Thyroid gland (tissue), 4 donors: Measurements from ENCODE around the gene NR3C1. TPM values are rescaled to one million over a fixed set of nuclear protein-coding genes. Genes with fewer than 3 reads are reported as not detected.

Experiments used
- DNase-seq, 2 donors: peaks; one replicate each; pipeline ENCODE4 v3.0.0-alpha.2; 2019
- H3K27ac ChIP-seq, 3 donors: fragments of 200-600 bp; sonication (generic); 1 replicate in 2 of 3; 2 replicates in 1 of 3; pipeline ENCODE4 v1.5.1; 2016 to 2019; ENCODE audit warnings: mild to moderate bottlenecking in 1 of 3, moderate library complexity in 1 of 3
- H3K27me3 ChIP-seq: fragments of 200-600 bp; sonication (generic); one replicate; pipeline ENCODE4 v1.5.1; 2019
- H3K36me3 ChIP-seq, 2 donors: fragments of 200-600 bp; sonication (generic); one replicate each; pipeline ENCODE4 v1.5.1; 2016 to 2019
- H3K4me1 ChIP-seq, 2 donors: fragments of 200-600 bp; sonication (generic); one replicate each; pipeline ENCODE4 v1.5.1; 2017 to 2019
- H3K4me3 ChIP-seq, 3 donors: fragments of 200-600 bp; sonication (generic); replicated peaks in 1 of 3; 1 replicate in 2 of 3; 2 replicates in 1 of 3; pipeline ENCODE4 v1.5.1; 2016; ENCODE audit warnings: mild to moderate bottlenecking in 1 of 3
- H3K9me3 ChIP-seq: fragments of 200-600 bp; sonication (generic); one replicate; pipeline ENCODE4 v1.5.1; 2017
- CTCF ChIP-seq, 6 experiments: fragments of 200-600 bp in 3 of 6; fragments of 450-650 bp in 3 of 6; sonication (generic) in 3 of 6; IDR thresholded peaks; one replicate each; pipeline ENCODE4 v1.5.1; 2016 to 2019; ENCODE audit warnings: antibody characterized with exemption in 6 of 6, mild to moderate bottlenecking in 2 of 6, inconsistent platforms in 1 of 6, moderate library complexity in 1 of 6
- POLR2A ChIP-seq, 2 donors: fragments of 450-650 bp; IDR thresholded peaks; one replicate each; pipeline ENCODE4 v1.6.1; 2017; ENCODE audit warnings: antibody characterized with exemption in 2 of 2, mild to moderate bottlenecking in 2 of 2, moderate library complexity in 1 of 2
- WGBS, 2 donors: methylation state at CpG; one replicate each; pipeline ENCODE4 v1.1.5; 2017; 5-methylcytosine and 5-hydroxymethylcytosine counted together
- intact Hi-C: fragments of 100-400 bp; cut with DNase I; formaldehyde crosslinking; loops from one replicate; pipeline ENCODE4 v1.15.1; 2023
- total RNA-seq, 4 donors: library from RNA; depleted of rRNA; stranded (reverse); fragments of >200 nt; gene quantifications; one replicate each; pipeline ENCODE4 v1.2.3, GENCODE V29; 2016

NR3C1 gene
- total RNA-seq, 4 donors from 2014 or later, result 59.4 to 67.7 (median 65.3) TPM

GRCh38 chr5:143445776-143446175 lies 42.3 kb upstream of the NR3C1 start:
- Histone ChIP-seq H3K36me3 (no peaks in the 10 kb centered on the region), H3K9me3 (no peaks in the 10 kb centered on the region), H3K4me1 (no peaks in the 10 kb centered on the region), H3K27ac (no peak overlapping the region), H3K4me3 (no peak overlapping the region), H3K27me3 (no peaks in the 10 kb centered on the region)
- no peak for TF ChIP-seq POLR2A (IDR thresholded peaks at IDR 0.05)
- no peak for TF ChIP-seq CTCF (IDR thresholded peaks at IDR 0.05)
- 42 to 52% methylated on average over 3 of the region's 3 CpGs for WGBS, 2 donors
- intact Hi-C loops, result no loop called here
- no peak for DNase-seq

GRCh38 chr5:143443330-143443729 lies 39.8 kb upstream of the NR3C1 start:
- no peaks in the 10 kb centered on the region for H3K4me1 ChIP-seq
- no peaks in the 10 kb centered on the region for H3K36me3 ChIP-seq
- WGBS, 2 donors, result 88 to 100% methylated on average over 1 of the region's 1 CpG
- H3K9me3 ChIP-seq, result no peaks in the 10 kb centered on the region
- no peak overlapping the region for H3K4me3 ChIP-seq
- intact Hi-C loops, result no loop called here
- no peaks in the 10 kb centered on the region for H3K27me3 ChIP-seq
- no peak for DNase-seq
- TF ChIP-seq CTCF (IDR thresholded peaks at IDR 0.05) (no peak), POLR2A (IDR thresholded peaks at IDR 0.05) (no peak)
- no peak overlapping the region for H3K27ac ChIP-seq

GRCh38 chr5:143442385-143442784 lies 38.9 kb upstream of the NR3C1 start:
- H3K4me3 ChIP-seq, result no peak overlapping the region
- H3K27ac ChIP-seq, result no peak overlapping the region
- no peaks in the 10 kb centered on the region for H3K36me3 ChIP-seq
- TF ChIP-seq CTCF (IDR thresholded peaks at IDR 0.05), result no peak
- 75 to 85% methylated on average over 2 of the region's 2 CpGs for WGBS, 2 donors
- intact Hi-C loops, result no loop called here
- H3K9me3 ChIP-seq, result no peaks in the 10 kb centered on the region
- DNase-seq, result no peak
- no peaks in the 10 kb centered on the region for H3K27me3 ChIP-seq
- H3K4me1 ChIP-seq, result no peaks in the 10 kb centered on the region

- intact Hi-C loops, result no loop called here
- no peaks in the 10 kb centered on the region for H3K4me1 ChIP-seq
- no peaks in the 10 kb centered on the region for H3K36me3 ChIP-seq
- H3K4me3 ChIP-seq, result no peak overlapping the region
- H3K27me3 ChIP-seq, result no peaks in the 10 kb centered on the region
- TF ChIP-seq POLR2A (IDR thresholded peaks at IDR 0.05), result no peak
- no peak for TF ChIP-seq CTCF (IDR thresholded peaks at IDR 0.05)
- no peak for DNase-seq
- no peaks in the 10 kb centered on the region for H3K9me3 ChIP-seq
- no peak overlapping the region for H3K27ac ChIP-seq
- whole genome bisulfite sequencing, 2 donors, result 27 to 32% methylated on average over 2 of the region's 2 CpGs
Measured at GRCh38 chr5:143440448-143441115, 37.1 kb upstream of the NR3C1 start.

GRCh38 chr5:143437666-143438273 lies 34.3 kb upstream of the NR3C1 start:
- Histone ChIP-seq H3K36me3 (no peaks in the 10 kb centered on the region), H3K4me1 (peaks cover 0 to 3% of the 10 kb centered on the region in 2 donors), H3K27me3 (no peaks in the 10 kb centered on the region), H3K4me3 (no peak overlapping the region), H3K9me3 (no peaks in the 10 kb centered on the region), H3K27ac (no peak overlapping the region)
- TF ChIP-seq CTCF (IDR thresholded peaks at IDR 0.05) (no peak), POLR2A (IDR thresholded peaks at IDR 0.05) (no peak)
- DNase-seq, result no peak
- intact Hi-C loops, result no loop called here
- 78 to 85% methylated on average over 4 of the region's 4 CpGs for WGBS, 2 donors
